GM12865 (cell line): Measurements from ENCODE around the gene CARD10.
A peak's percentile ranks its signal among the peaks of the same experiment; 100 is the strongest.
"Not testable (repeated sequence)": the region's sequence is repeated elsewhere in the genome, so short reads cannot be mapped to it uniquely, and the experiment has no call there.

Source experiments
- DNase-seq: peaks from one replicate; pipeline ENCODE4 v3.0.0; 2010; ENCODE audit warnings: low read depth
- H3K4me3 ChIP-seq: 2 replicates; pipeline ENCODE4 v1.5.1; 2011; ENCODE audit warnings: mild to moderate bottlenecking, low read depth, low read length, control low read depth
- TF ChIP-seq, protein P1 (sequence below): IDR thresholded peaks from 2 replicates; pipeline ENCODE4 v1.5.1; 2011; ENCODE audit warnings: low read length, control low read depth, low read depth, inconsistent platforms; ENCODE audit not compliant: insufficient read depth; ENCODE audit errors: missing control alignments

The CARD10 gene

DNA sequence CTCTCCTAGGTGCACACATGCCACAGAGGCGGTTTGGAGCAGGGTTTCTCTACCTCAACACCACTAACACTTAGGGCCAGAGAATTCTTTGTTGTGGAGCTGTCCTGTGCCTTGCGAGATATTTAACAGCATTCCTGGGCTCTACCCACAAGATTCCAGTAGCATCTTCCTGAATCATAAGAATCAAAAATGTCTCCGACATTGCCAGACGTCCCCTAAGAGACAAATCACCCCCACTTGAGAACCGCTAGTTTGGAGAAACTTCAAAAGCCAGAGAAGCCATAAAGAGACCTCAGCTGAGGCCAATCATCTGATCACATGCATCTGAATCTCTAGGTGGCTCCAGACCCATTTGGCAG, 49.1 kb downstream of the CARD10 start:
- DNase-seq = no peak
- TF ChIP-seq, protein P1, sequence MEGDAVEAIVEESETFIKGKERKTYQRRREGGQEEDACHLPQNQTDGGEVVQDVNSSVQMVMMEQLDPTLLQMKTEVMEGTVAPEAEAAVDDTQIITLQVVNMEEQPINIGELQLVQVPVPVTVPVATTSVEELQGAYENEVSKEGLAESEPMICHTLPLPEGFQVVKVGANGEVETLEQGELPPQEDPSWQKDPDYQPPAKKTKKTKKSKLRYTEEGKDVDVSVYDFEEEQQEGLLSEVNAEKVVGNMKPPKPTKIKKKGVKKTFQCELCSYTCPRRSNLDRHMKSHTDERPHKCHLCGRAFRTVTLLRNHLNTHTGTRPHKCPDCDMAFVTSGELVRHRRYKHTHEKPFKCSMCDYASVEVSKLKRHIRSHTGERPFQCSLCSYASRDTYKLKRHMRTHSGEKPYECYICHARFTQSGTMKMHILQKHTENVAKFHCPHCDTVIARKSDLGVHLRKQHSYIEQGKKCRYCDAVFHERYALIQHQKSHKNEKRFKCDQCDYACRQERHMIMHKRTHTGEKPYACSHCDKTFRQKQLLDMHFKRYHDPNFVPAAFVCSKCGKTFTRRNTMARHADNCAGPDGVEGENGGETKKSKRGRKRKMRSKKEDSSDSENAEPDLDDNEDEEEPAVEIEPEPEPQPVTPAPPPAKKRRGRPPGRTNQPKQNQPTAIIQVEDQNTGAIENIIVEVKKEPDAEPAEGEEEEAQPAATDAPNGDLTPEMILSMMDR = no peak
- no peak overlapping the region for H3K4me3 ChIP-seq

DNA sequence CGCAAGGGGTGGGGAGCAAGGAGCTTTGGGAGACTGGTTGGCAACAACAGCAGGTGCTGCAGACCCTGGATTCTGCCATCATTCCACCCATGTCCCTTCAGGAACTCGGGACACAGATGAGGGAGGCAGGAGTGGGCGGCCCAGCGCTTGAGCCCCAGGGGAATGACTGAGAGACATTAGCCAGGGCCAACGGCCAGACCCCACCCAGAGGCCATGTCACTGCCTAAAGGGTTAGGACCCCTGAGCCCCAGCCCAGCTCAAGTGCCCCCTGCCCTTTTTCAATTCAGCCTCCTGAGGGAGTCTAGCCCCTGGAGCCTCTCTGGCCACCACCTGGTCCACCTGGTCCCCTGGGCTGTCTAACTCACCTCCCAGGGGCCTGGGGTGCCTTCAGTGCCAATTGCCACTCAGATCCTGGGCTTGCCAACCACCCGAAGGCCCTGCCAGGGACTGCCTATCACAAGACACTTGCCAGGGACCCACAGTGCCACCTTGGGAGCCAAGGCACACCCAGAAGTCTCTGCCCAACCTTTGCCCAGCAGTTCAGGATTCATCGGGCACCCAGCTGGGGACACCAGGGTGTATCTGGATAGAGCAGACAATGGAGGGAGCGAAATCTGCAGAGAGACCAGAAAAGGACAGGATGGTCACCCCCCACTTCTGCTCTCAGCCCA, 49.7 kb downstream of the CARD10 start:
- H3K4me3 ChIP-seq = no peak overlapping the region
- DNase-seq = no peak
- TF ChIP-seq, protein P1 = no peak

DNA sequence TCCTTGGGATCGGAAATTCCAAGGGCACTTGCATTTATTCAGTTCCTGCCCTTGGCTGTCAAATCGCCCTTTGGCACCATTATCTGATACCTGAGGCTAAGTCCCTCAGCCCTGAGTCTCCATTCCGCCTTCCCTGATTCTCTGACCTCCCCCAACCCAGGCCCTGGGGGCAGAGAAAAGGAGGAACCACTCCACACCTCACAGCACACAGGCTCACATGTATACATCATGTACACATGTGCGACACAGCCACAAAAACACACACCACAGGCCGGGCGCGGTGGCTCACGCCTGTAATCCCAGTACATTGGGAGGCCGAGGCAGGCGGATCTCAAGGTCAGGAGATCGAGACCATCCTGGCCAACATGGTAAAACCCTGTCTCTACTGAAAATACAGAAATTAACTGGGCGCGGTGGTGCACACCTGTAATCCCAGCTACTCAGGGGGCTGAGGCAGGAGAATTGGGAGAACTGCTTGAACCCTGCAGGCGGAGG, 51.0 kb downstream of the CARD10 start:
- H3K4me3 ChIP-seq, DNase-seq: not testable (repeated sequence)

DNA sequence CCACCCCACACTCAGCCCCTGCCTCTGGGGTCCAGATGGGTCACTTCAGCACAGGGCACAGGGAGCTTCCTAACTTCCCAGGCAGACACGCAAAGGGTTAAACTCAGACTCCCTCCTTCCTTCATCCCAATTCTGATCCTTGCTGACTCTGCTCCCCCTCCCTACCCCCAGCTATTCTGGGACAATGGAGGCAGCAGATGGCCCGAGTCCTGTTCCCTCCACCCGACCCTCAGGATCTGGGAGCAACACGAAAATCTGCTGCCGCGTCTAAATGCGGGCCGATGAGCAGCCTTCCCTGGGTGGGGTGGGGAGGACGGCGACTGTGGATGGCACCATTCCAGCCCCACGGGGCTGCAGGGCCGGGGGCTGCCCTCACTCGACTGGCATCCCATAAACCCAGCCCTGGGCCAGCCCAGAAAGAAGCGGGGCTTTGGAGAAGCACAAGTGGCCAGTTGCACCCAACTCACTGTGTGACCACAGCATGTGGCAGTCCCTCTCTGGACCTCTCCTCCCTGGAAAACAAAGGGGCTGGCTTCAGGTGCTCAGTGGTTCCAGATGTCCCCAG, 51.7 kb downstream of the CARD10 start:
- H3K4me3 ChIP-seq = no peak overlapping the region
- TF ChIP-seq, protein P1 = no peak
- no peak for DNase-seq

DNA sequence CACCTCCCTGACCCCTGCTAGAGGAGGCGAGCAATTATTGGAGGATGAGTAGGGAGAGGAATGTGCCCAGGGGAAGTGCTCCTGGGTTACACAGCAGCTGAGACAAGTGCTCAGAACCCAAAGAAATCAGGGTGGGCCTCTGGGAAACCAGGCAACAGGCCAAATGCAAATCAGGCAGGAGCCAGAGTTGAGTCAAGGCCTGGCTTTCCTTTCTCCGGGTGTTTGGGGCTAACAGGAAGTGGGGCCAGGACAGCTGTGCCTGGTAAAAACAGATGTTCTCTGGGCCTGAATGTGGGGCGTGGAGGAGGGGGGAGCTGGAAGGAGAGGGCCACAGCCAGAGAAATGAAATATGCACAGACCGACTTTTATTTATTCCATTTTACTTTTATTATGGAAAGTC, 55.0 kb downstream of the CARD10 start:
- DNase-seq = peak; percentile 78
- no peak overlapping the region for H3K4me3 ChIP-seq
- TF ChIP-seq, protein P1 = no peak

DNA sequence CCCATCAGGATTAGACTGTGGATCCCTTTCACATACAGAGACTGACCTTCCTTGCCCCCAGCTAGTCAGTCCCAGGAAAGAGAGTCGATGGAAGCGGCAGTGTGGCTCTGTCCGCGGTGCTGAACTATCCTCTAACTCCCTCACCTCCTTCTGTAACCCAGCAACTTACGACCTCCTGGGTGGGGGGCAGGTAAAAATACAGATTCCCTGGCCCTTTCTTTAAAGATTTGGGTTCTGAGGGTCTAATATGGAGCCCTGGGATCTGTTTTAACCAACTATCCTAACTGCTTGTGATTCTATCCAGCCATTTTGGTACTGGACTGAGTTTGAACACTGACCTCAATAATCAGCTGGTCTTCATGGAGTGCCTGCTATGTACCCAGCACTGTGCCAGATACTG, 56.2 kb downstream of the CARD10 start:
- no peak for DNase-seq
- H3K4me3 ChIP-seq = no peak overlapping the region
- TF ChIP-seq, protein P1 = no peak

DNA sequence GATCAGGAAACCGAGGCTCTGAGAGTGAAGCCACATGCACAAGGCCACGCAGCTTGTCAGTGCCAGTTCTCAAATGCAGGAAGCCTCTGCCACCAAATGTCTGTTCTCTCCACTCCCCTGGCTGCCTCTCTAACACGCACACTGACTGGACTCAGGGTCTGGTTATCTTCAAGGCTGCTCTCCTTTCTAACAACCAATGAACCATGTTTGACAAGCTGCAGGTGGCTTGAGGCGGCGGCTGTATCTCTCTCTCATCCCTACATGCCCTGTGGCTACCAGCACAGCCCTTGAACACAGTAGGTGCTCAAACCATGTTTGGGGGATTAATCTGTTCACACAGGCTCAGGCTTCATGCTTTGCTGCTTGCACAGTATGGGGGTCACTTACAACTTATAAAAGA, 56.8 kb downstream of the CARD10 start:
- DNase-seq = no peak

More for the DNA sequence above, 56.8 kb downstream of the CARD10 start:
- TF ChIP-seq, protein P1 = no peak
- no peak overlapping the region for H3K4me3 ChIP-seq
